Measurements from ENCODE around the gene NEGR1.

- TF ChIP-seq POLR2A (IDR thresholded peaks at IDR 0.05; ENCODE audit: extremely low read depth, insufficient read length): no peak
- no peak for TF ChIP-seq CTCF (IDR thresholded peaks at IDR 0.05; ENCODE audit: low read depth, low read length)
- no peak for TF ChIP-seq MYC (IDR thresholded peaks at IDR 0.05; ENCODE audit: low read depth, low read length)
These were observed 631.1 kb downstream of the NEGR1 start for GRCh38 chr1:71651214-71651613.

Measured in NB4 (cell line).